Activated CD8-positive, alpha-beta memory T cell treated with anti-CD3 and anti-CD28 coated beads, Interleukin-2, amount 50 U/mL, for 1 hour (primary cell): ENCODE results near the gene SHROOM4.
A peak's percentile ranks its signal among the peaks of the same experiment; 100 is the strongest.

Experiments
- DNase-seq: peaks from one replicate; pipeline ENCODE4 v3.0.0-alpha.2; 2020; ENCODE audit errors: extremely low read depth

Gene SHROOM4

GRCh38 chrX:50618788-50619558, 195.0 kb downstream of the SHROOM4 start:
- DNase-seq: no peak

- no peak for DNase-seq
Observed at GRCh38 chrX:50617183-50617582, 196.8 kb downstream of the SHROOM4 start.

- DNase-seq: no peak
Observed at GRCh38 chrX:50615570-50616158, 198.3 kb downstream of the SHROOM4 start.

- no peak for DNase-seq
Observed at GRCh38 chrX:50614460-50614859, 199.5 kb downstream of the SHROOM4 start.

GRCh38 chrX:50613846-50614245, 200.1 kb downstream of the SHROOM4 start:
- no peak for DNase-seq

- no peak for DNase-seq
Observed at GRCh38 chrX:50609796-50610195, 204.2 kb downstream of the SHROOM4 start.

GRCh38 chrX:50606300-50606950, 207.6 kb downstream of the SHROOM4 start:
- no peak for DNase-seq

- no peak for DNase-seq
Observed at GRCh38 chrX:50596056-50596455, 217.9 kb downstream of the SHROOM4 start.

- DNase-seq: no peak
Observed at GRCh38 chrX:50594788-50595187, 219.2 kb downstream of the SHROOM4 start.

- no peak for DNase-seq
Observed at GRCh38 chrX:50586980-50587379, 227.0 kb downstream of the SHROOM4 start.

- no peak for DNase-seq
Observed at GRCh38 chrX:50586407-50586806, 227.6 kb downstream of the SHROOM4 start.

GRCh38 chrX:50581405-50581804, 232.6 kb downstream of the SHROOM4 start:
- no peak for DNase-seq

GRCh38 chrX:50579955-50580354, 234.0 kb downstream of the SHROOM4 start:
- peak; percentile 2 for DNase-seq

- no peak for DNase-seq
Observed at GRCh38 chrX:50577326-50577725, 236.7 kb downstream of the SHROOM4 start.

GRCh38 chrX:50567636-50568035, 246.4 kb downstream of the SHROOM4 start:
- DNase-seq: no peak

- DNase-seq: no peak
Observed at GRCh38 chrX:50565718-50566117, 248.3 kb downstream of the SHROOM4 start.
